ENCODE results near the gene DHTKD1.

DHTKD1 gene

GRCh38 chr10:12048547-12048946, 20.2 kb upstream of the DHTKD1 start:
- TF ChIP-seq CTCF (conservative IDR thresholded peaks at IDR 0.05; ENCODE audit: low read depth, low read length): no peak
- DNase-seq (ENCODE audit: low read depth): no peak
- no peak overlapping the region for H3K4me3 ChIP-seq (ENCODE audit: low read length)

- H3K4me3 ChIP-seq (ENCODE audit: low read length): no peak overlapping the region
- no peak for DNase-seq (ENCODE audit: low read depth)
- no peak for TF ChIP-seq CTCF (conservative IDR thresholded peaks at IDR 0.05; ENCODE audit: low read depth, low read length)
These were observed 18.2 kb upstream of the DHTKD1 start for GRCh38 chr10:12050528-12050927.

- no peak for DNase-seq (ENCODE audit: low read depth)
- H3K4me3 ChIP-seq (ENCODE audit: low read length): no peak overlapping the region
- TF ChIP-seq CTCF (conservative IDR thresholded peaks at IDR 0.05; ENCODE audit: low read depth, low read length): no peak
These were observed 17.5 kb upstream of the DHTKD1 start for GRCh38 chr10:12051241-12051640.

GRCh38 chr10:12055732-12056131, 13.0 kb upstream of the DHTKD1 start:
- DNase-seq (ENCODE audit: low read depth): no peak
- H3K4me3 ChIP-seq (ENCODE audit: low read length): no peak overlapping the region
- no peak for TF ChIP-seq CTCF (conservative IDR thresholded peaks at IDR 0.05; ENCODE audit: low read depth, low read length)

- no peak for TF ChIP-seq CTCF (conservative IDR thresholded peaks at IDR 0.05; ENCODE audit: low read depth, low read length)
- DNase-seq (ENCODE audit: low read depth): no peak
- no peak overlapping the region for H3K4me3 ChIP-seq (ENCODE audit: low read length)
These were observed 12.0 kb upstream of the DHTKD1 start for GRCh38 chr10:12056748-12057147.

GRCh38 chr10:12061124-12061523, 7.6 kb upstream of the DHTKD1 start:
- TF ChIP-seq CTCF (conservative IDR thresholded peaks at IDR 0.05; ENCODE audit: low read depth, low read length): no peak
- no peak for DNase-seq (ENCODE audit: low read depth)
- H3K4me3 ChIP-seq (ENCODE audit: low read length): no peak overlapping the region

- TF ChIP-seq CTCF (conservative IDR thresholded peaks at IDR 0.05; ENCODE audit: low read depth, low read length): no peak
- H3K4me3 ChIP-seq (ENCODE audit: low read length): no peak overlapping the region
These were observed 5.8 kb upstream of the DHTKD1 start for GRCh38 chr10:12062754-12063482.

More at GRCh38 chr10:12062754-12063482, 5.8 kb upstream of the DHTKD1 start:
- no peak for DNase-seq (ENCODE audit: low read depth)
